SK-N-SH treated with all-trans-retinoic acid at 6 μM for 48 hours (cell line): ENCODE results near the gene OR7A10.
"Not testable (repeated sequence)": the region's sequence is repeated elsewhere in the genome, so short reads cannot be mapped to it uniquely, and the experiment has no call there.

Source experiments
- ATAC-seq: fragments of 200-7000 bp; cut with Tn5 transposase; 3 replicates; pipeline ENCODE4 v1.9.1; 2020; ENCODE audit warnings: mild to moderate bottlenecking, moderate library complexity
- ESRRG ChIP-seq: fragments of 250-450 bp; sonication (Bioruptor Pico); IDR thresholded peaks from 2 replicates; pipeline ENCODE4 v1.6.1; 2021; ENCODE audit warnings: mild to moderate bottlenecking
- ZC3H10 ChIP-seq: fragments of 250-450 bp; sonication (Bioruptor Pico); IDR thresholded peaks from 2 replicates; pipeline ENCODE4 v1.5.1; 2021; ENCODE audit warnings: mild to moderate bottlenecking, moderate library complexity
- TF ChIP-seq, protein P1 (sequence below): fragments of 250-450 bp; sonication (Bioruptor Pico); IDR thresholded peaks from 2 replicates; pipeline ENCODE4 v1.5.0; 2020; ENCODE audit warnings: mild to moderate bottlenecking, moderate library complexity
- TF ChIP-seq, protein P2 (sequence below): fragments of 250-450 bp; sonication (Bioruptor Pico); IDR thresholded peaks from 2 replicates; pipeline ENCODE4 v1.8.0; 2020; ENCODE audit warnings: mild to moderate bottlenecking, moderate library complexity, borderline replicate concordance

The OR7A10 gene

DNA sequence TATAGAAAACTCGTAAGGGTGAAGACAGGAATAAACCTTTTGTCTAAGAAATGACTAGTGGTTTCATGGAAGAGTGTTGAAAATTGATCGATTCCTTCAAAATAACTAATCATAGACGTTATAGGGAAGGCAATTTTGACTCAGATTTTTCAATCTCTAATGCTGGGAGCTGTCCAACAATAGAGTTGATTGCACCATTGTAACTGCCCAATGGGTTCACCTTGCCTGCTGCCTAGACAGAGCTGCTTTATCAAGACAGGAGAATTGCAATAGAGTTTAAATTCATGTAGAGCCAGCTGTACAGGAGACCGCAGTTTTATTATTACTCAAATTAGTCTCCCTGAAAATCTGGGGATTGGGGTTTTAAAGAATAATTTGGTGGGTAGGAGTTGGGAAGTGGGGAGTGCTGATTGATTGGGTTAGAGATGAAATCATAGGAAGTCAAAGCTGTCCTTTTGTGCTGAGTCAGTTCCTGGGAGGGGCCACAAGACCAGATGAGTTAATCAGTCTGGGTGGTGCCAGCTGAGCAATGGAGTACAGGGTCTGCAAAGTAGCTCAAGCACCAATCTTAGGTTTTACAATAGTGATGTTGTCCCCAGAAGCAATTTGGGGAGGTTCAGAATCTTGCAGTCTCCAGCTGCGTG is 53.5 kb downstream of the OR7A10 start:
- TF ChIP-seq, protein P1, sequence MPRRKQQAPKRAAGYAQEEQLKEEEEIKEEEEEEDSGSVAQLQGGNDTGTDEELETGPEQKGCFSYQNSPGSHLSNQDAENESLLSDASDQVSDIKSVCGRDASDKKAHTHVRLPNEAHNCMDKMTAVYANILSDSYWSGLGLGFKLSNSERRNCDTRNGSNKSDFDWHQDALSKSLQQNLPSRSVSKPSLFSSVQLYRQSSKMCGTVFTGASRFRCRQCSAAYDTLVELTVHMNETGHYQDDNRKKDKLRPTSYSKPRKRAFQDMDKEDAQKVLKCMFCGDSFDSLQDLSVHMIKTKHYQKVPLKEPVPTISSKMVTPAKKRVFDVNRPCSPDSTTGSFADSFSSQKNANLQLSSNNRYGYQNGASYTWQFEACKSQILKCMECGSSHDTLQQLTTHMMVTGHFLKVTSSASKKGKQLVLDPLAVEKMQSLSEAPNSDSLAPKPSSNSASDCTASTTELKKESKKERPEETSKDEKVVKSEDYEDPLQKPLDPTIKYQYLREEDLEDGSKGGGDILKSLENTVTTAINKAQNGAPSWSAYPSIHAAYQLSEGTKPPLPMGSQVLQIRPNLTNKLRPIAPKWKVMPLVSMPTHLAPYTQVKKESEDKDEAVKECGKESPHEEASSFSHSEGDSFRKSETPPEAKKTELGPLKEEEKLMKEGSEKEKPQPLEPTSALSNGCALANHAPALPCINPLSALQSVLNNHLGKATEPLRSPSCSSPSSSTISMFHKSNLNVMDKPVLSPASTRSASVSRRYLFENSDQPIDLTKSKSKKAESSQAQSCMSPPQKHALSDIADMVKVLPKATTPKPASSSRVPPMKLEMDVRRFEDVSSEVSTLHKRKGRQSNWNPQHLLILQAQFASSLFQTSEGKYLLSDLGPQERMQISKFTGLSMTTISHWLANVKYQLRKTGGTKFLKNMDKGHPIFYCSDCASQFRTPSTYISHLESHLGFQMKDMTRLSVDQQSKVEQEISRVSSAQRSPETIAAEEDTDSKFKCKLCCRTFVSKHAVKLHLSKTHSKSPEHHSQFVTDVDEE (CRISPR knock-in tag) = no peak
- TF ChIP-seq, protein P2, sequence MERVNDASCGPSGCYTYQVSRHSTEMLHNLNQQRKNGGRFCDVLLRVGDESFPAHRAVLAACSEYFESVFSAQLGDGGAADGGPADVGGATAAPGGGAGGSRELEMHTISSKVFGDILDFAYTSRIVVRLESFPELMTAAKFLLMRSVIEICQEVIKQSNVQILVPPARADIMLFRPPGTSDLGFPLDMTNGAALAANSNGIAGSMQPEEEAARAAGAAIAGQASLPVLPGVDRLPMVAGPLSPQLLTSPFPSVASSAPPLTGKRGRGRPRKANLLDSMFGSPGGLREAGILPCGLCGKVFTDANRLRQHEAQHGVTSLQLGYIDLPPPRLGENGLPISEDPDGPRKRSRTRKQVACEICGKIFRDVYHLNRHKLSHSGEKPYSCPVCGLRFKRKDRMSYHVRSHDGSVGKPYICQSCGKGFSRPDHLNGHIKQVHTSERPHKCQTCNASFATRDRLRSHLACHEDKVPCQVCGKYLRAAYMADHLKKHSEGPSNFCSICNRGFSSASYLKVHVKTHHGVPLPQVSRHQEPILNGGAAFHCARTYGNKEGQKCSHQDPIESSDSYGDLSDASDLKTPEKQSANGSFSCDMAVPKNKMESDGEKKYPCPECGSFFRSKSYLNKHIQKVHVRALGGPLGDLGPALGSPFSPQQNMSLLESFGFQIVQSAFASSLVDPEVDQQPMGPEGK (CRISPR knock-in tag) = no peak
- TF ChIP-seq ESRRG (CRISPR knock-in tag) = no peak
- TF ChIP-seq ZC3H10 = no peak
- ATAC-seq = no peak

DNA sequence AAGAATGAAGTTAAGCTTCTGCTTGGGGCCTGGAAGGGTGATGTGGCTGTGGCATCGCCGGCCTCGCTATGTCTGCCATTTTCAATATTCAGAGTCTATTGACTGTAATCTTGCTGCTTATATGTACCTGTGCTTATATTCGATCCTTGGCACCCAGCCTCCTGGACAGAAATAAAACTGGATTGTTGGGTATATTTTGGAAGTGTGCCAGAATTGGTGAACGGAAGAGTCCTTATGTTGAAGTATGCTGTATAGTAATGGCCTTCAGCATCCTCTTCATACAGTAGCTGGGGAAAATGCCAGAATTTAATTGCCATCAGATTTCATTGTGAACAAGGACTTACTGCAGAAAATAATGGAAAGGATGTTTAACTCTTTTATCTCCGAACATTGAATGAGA is 56.5 kb downstream of the OR7A10 start:
- ATAC-seq = not testable (repeated sequence)
